Gastroesophageal sphincter (tissue), 3 donors: Measurements from ENCODE around the gene LMOD1.

Experiments
- EP300 ChIP-seq: sonication (generic); formaldehyde crosslinking; IDR thresholded peaks from one replicate; pipeline ENCODE4 v1.6.1; 2017; ENCODE audit warnings: antibody characterized with exemption, mild to moderate bottlenecking
- POLR2A ChIP-seq, 2 donors: fragments of 450-650 bp; IDR thresholded peaks; one replicate each; pipeline ENCODE4 v1.6.1; 2017; ENCODE audit warnings: antibody characterized with exemption in 2 of 2, mild to moderate bottlenecking in 2 of 2, moderate library complexity in 1 of 2
- POLR2AphosphoS5 ChIP-seq: sonication (generic); formaldehyde crosslinking; IDR thresholded peaks from one replicate; pipeline ENCODE4 v1.6.1; 2017; ENCODE audit warnings: antibody characterized with exemption
- TF ChIP-seq, protein P1 (sequence below), 4 experiments: fragments of 200-600 bp in 2 of 4; fragments of 450-650 bp in 2 of 4; sonication (generic) in 1 of 4; IDR thresholded peaks; one replicate each; pipeline ENCODE4 v1.5.1; 2017 to 2019; ENCODE audit warnings: antibody characterized with exemption in 4 of 4, mild to moderate bottlenecking in 2 of 4, moderate library complexity in 2 of 4

DNA sequence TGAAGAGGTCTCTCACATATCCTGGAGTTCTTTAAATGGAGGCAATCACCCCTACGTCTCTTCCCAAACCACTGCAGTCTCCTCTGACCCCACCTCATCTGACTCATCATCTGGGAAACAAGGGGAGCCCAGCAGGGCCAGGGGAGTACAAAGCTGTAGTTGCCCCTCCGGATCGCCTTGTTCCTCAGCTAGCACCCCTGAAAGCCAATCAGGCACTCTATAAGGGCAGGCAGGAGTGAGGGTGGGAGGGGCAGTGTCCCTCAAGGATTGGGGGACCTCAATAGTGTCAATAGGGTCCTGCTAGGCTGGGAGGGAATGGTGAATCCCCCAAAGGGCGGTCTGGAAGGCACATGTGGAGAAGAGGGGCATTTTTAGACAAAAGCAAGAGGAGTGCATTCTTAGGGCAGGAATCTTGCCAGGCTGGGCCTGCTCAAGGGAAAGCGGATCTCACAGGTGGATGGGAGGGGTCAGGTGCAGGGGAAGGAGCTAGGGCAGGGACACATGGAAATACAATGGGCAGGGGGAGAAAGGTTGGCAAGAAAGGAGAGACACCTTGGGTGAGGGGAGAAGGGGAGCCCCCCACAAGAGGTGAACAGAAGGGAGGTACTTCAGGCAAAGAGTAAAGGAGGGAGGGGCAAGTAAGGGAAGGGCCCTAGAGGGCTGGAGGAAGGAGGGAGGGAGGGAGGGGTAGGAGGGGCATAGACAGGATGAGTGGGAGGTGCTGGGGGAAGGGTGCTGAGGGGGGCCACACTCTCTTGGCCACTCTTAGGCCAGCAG, 51.8 kb downstream of the LMOD1 start:
- TF ChIP-seq, protein P1, sequence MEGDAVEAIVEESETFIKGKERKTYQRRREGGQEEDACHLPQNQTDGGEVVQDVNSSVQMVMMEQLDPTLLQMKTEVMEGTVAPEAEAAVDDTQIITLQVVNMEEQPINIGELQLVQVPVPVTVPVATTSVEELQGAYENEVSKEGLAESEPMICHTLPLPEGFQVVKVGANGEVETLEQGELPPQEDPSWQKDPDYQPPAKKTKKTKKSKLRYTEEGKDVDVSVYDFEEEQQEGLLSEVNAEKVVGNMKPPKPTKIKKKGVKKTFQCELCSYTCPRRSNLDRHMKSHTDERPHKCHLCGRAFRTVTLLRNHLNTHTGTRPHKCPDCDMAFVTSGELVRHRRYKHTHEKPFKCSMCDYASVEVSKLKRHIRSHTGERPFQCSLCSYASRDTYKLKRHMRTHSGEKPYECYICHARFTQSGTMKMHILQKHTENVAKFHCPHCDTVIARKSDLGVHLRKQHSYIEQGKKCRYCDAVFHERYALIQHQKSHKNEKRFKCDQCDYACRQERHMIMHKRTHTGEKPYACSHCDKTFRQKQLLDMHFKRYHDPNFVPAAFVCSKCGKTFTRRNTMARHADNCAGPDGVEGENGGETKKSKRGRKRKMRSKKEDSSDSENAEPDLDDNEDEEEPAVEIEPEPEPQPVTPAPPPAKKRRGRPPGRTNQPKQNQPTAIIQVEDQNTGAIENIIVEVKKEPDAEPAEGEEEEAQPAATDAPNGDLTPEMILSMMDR (IDR thresholded peaks at IDR 0.05): no peak
- TF ChIP-seq POLR2A (IDR thresholded peaks at IDR 0.05) (no peak), POLR2AphosphoS5 (peak; percentile 27), EP300 (no peak)
